Cardiac muscle cell (in vitro differentiated cells and primary cell): Measurements from ENCODE around the gene ADAMTS2. TPM values are rescaled to one million over a fixed set of nuclear protein-coding genes. Genes with fewer than 3 reads are reported as not detected.
A peak's percentile ranks its signal among the peaks of the same experiment; 100 is the strongest.

ENCODE experiments used
- DNase-seq, 2 donors: peaks; one replicate each; pipeline versions ENCODE4 v3.0.0 to v3.0.0-alpha.2; 2010 to 2017; ENCODE audit warnings: low read depth in 1 of 2, low spot score in 1 of 2
- H3K27ac ChIP-seq: fragments of 200-600 bp; sonication (generic); 2 replicates; pipeline ENCODE4 v1.5.1; 2016
- H3K27me3 ChIP-seq: fragments of 200-600 bp; sonication (generic); 2 replicates; pipeline ENCODE4 v1.6.0; 2016; ENCODE audit warnings: control low read depth
- H3K36me3 ChIP-seq: fragments of 200-600 bp; sonication (generic); 2 replicates; pipeline ENCODE4 v1.5.1; 2016; ENCODE audit warnings: control low read depth
- H3K4me1 ChIP-seq: fragments of 200-600 bp; sonication (generic); 2 replicates; pipeline ENCODE4 v1.8.1; 2017; ENCODE audit warnings: low read depth, mild to moderate bottlenecking, mixed run types
- H3K4me3 ChIP-seq: fragments of 200-600 bp; sonication (generic); 2 replicates; pipeline ENCODE4 v1.5.1; 2016; ENCODE audit warnings: mild to moderate bottlenecking
- H3K9me3 ChIP-seq: fragments of 200-600 bp; sonication (generic); 2 replicates; pipeline ENCODE4 v1.5.1; 2017; ENCODE audit warnings: low read depth, mild to moderate bottlenecking, control low read depth
- polyA plus RNA-seq: library from polyadenylated mRNA; unstranded; fragments of >200 nt; fragmentation: Nextera tagmentation; extraction: Ambion mirVana; gene quantifications from 2 replicates; pipeline ENCODE4 v1.2.1, GENCODE V29; 2016
- total RNA-seq: library from RNA; depleted of rRNA; stranded (reverse); fragments of >200 nt; gene quantifications from 2 replicates; pipeline ENCODE4 v1.2.3, GENCODE V29; 2016
- TF ChIP-seq, protein P1 (sequence below): IDR thresholded peaks from 2 replicates; pipeline ENCODE4 v1.5.1; 2012; ENCODE audit warnings: low read depth, mild to moderate bottlenecking, low read length

Gene ADAMTS2
- total and polyA plus RNA-seq, 2 experiments from 2014 or later = 3.1 to 8.8 TPM

- Histone ChIP-seq H3K36me3 (no peaks in the 10 kb centered on the region), H3K27ac (no peak overlapping the region), H3K27me3 (no peaks in the 10 kb centered on the region), H3K4me1 (no peaks in the 10 kb centered on the region), H3K4me3 (no peak overlapping the region), H3K9me3 (no peaks in the 10 kb centered on the region)
- TF ChIP-seq, protein P1, sequence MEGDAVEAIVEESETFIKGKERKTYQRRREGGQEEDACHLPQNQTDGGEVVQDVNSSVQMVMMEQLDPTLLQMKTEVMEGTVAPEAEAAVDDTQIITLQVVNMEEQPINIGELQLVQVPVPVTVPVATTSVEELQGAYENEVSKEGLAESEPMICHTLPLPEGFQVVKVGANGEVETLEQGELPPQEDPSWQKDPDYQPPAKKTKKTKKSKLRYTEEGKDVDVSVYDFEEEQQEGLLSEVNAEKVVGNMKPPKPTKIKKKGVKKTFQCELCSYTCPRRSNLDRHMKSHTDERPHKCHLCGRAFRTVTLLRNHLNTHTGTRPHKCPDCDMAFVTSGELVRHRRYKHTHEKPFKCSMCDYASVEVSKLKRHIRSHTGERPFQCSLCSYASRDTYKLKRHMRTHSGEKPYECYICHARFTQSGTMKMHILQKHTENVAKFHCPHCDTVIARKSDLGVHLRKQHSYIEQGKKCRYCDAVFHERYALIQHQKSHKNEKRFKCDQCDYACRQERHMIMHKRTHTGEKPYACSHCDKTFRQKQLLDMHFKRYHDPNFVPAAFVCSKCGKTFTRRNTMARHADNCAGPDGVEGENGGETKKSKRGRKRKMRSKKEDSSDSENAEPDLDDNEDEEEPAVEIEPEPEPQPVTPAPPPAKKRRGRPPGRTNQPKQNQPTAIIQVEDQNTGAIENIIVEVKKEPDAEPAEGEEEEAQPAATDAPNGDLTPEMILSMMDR = no peak
- no peak for DNase-seq
Measured at GRCh38 chr5:179361037-179361603, 15.9 kb upstream of the ADAMTS2 start.

DNA sequence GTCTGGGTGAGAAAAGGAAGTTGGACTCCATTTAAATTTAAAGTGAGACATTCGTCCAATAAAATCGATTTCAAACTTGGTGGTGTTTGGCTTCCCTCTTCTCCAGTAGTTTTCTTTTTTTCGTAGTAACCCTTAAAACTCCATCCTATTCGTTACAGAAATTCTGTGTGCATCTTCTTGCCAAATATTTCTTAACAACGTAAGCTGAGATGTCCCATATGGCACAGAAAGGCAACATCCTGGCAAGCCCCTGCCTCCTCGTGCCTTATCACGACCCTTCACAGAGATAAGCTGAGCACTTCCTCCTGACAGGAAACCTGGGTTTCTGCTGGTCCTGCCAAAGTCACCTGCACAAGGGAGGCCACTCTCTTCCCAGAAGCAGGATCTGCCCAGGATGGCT is 11.8 kb upstream of the ADAMTS2 start:
- DNase-seq = peak in 1 of 2 donors; percentile 81
- no peaks in the 10 kb centered on the region for H3K36me3 ChIP-seq
- H3K4me3 ChIP-seq = no peak overlapping the region
- TF ChIP-seq, protein P1 = no peak
- no peaks in the 10 kb centered on the region for H3K4me1 ChIP-seq
- no peak overlapping the region for H3K27ac ChIP-seq
- no peaks in the 10 kb centered on the region for H3K27me3 ChIP-seq
- H3K9me3 ChIP-seq = no peaks in the 10 kb centered on the region

DNA sequence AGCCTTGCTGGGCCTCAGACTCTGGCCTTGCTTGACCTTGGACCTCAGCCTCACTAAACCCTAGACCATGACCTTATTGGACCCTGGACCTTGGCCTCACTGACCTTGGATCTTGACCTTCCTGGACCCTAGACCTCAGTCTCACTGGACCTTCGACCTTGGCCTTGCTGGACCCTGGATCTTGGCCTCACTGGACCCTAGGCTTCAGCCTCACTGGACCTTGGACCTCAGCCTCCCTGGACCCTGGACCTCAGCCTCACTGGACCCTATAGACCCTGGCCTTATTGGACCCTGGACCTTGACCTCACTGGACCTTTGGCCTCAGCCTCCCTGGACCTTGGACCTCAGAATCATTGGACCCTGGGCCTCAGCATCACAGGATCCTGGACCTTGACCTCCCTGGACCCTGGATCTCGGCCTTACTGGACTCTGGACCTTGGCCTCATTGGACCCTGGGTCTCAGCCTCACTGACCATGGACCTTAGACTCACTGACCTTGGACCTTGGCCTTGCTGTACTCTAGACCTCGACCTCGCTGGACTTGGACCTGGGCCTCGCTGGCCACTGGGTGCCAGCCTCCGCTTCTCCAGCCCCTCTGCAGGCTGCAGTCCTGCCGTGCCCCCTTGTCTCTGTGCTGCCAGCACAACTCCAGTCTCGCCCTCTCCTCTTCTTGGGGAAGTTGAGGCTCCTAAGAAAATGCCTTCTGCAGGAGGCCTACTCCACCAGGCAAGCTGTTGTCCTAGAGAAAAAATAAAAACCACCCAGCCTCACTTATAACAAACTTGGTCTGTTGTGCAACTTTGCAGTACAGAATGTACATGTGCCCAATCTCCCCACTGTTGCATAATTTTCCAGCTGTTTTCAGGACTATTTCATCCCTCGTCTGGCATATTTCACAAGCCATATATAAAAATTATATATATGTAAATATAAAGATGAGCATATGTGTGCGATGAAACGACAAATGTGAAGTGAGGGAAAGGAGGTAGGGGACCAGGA is 11.0 kb upstream of the ADAMTS2 start:
- Histone ChIP-seq H3K4me1 (no peaks in the 10 kb centered on the region), H3K4me3 (no peak overlapping the region), H3K27ac (no peak overlapping the region), H3K36me3 (no peaks in the 10 kb centered on the region), H3K9me3 (no peaks in the 10 kb centered on the region), H3K27me3 (peaks cover 3% of the 10 kb centered on the region)
- TF ChIP-seq, protein P1 = no peak
- peak in 1 of 2 donors; percentile 97 for DNase-seq

- H3K4me1 ChIP-seq = no peaks in the 10 kb centered on the region
- DNase-seq = no peak
- H3K4me3 ChIP-seq = no peak overlapping the region
- H3K27me3 ChIP-seq = peaks cover 18% of the 10 kb centered on the region
- no peaks in the 10 kb centered on the region for H3K9me3 ChIP-seq
- no peaks in the 10 kb centered on the region for H3K36me3 ChIP-seq
- TF ChIP-seq, protein P1 = no peak
- no peak overlapping the region for H3K27ac ChIP-seq
Measured at GRCh38 chr5:179354305-179354882, 9.1 kb upstream of the ADAMTS2 start.

GRCh38 chr5:179348843-179349242 is 3.6 kb upstream of the ADAMTS2 start:
- no peak overlapping the region for H3K27ac ChIP-seq
- no peak for DNase-seq
- peaks cover 69% of the 10 kb centered on the region for H3K27me3 ChIP-seq
- H3K4me3 ChIP-seq = no peak overlapping the region
- H3K36me3 ChIP-seq = no peaks in the 10 kb centered on the region
- no peaks in the 10 kb centered on the region for H3K9me3 ChIP-seq
- no peaks in the 10 kb centered on the region for H3K4me1 ChIP-seq
- TF ChIP-seq, protein P1 = no peak
